Thyroid gland (tissue), 4 donors: ENCODE data around the gene CADPS.

Experiments
- CTCF ChIP-seq, 6 experiments: fragments of 200-600 bp in 3 of 6; fragments of 450-650 bp in 3 of 6; sonication (generic) in 3 of 6; IDR thresholded peaks; one replicate each; pipeline ENCODE4 v1.5.1; 2016 to 2019; ENCODE audit warnings: antibody characterized with exemption in 6 of 6, mild to moderate bottlenecking in 2 of 6, inconsistent platforms in 1 of 6, moderate library complexity in 1 of 6
- POLR2A ChIP-seq, 2 donors: fragments of 450-650 bp; IDR thresholded peaks; one replicate each; pipeline ENCODE4 v1.6.1; 2017; ENCODE audit warnings: antibody characterized with exemption in 2 of 2, mild to moderate bottlenecking in 2 of 2, moderate library complexity in 1 of 2

GRCh38 chr3:62768896-62769295 is 106.3 kb downstream of the CADPS start:
- TF ChIP-seq POLR2A (IDR thresholded peaks at IDR 0.05) (no peak), CTCF (IDR thresholded peaks at IDR 0.05) (no peak)
